ENCODE data around the gene TMPRSS13.

- no peak for TF ChIP-seq POLR2AphosphoS5 (IDR thresholded peaks at IDR 0.05; ENCODE audit: low read depth, low read length)
- no peak for TF ChIP-seq TAF1 (IDR thresholded peaks at IDR 0.05; ENCODE audit: borderline replicate concordance, insufficient read depth, low read length)
- no peak for TF ChIP-seq SIN3A (IDR thresholded peaks at IDR 0.05; ENCODE audit: borderline replicate concordance, insufficient read depth, low read length)
- TF ChIP-seq REST (IDR thresholded peaks at IDR 0.05; ENCODE audit: insufficient read depth in 1 of 2, low read depth in 2 of 2, low read length in 2 of 2), result no peak
Measured at GRCh38 chr11:117960406-117960805, 31.2 kb upstream of the TMPRSS13 start.

All from PFSK-1 (cell line).